Calu3 (cell line): ENCODE measurements around the gene TTC28. TPM values are rescaled to one million over a fixed set of nuclear protein-coding genes. Genes with fewer than 3 reads are reported as not detected.

Source experiments
- BruUV-seq: library from RNA; stranded (reverse); fragments of 400-500 nt; replicated peaks from 2 replicates; lab custom pipeline; 2021; lab: Mats Ljungman, UMichigan
- CTCF ChIA-PET: fragments of 300-600 bp; sonication (Branson Sonifier 250); formaldehyde crosslinking; loops from one replicate; lab custom pipeline; 2022; ENCODE audit warnings: antibody characterized with exemption; lab: Charles Lee
- DNase-seq: peaks from one replicate; pipeline ENCODE4 v3.0.0; 2022
- H3K27ac Mint-ChIP-seq: one replicate; pipeline ENCODE4 v1.8.0; 2022; ENCODE audit warnings: mixed read lengths; ENCODE audit not compliant: unreplicated experiment
- H3K27me3 Mint-ChIP-seq: one replicate; pipeline ENCODE4 v1.8.0; 2022; ENCODE audit warnings: mixed read lengths; ENCODE audit not compliant: unreplicated experiment
- H3K36me3 Mint-ChIP-seq: one replicate; pipeline ENCODE4 v1.8.0; 2022; ENCODE audit warnings: mild to moderate bottlenecking, moderate library complexity, mixed read lengths; ENCODE audit not compliant: insufficient read depth, unreplicated experiment
- H3K4me1 Mint-ChIP-seq: one replicate; pipeline ENCODE4 v1.8.0; 2022; ENCODE audit warnings: mild to moderate bottlenecking, low read depth, mixed read lengths; ENCODE audit not compliant: unreplicated experiment
- H3K4me3 Mint-ChIP-seq: one replicate; pipeline ENCODE4 v1.8.0; 2022; ENCODE audit warnings: mild to moderate bottlenecking, low read depth, moderate library complexity, mixed read lengths; ENCODE audit not compliant: unreplicated experiment
- H3K9me3 Mint-ChIP-seq: one replicate; pipeline ENCODE4 v1.8.0; 2022; ENCODE audit warnings: low read depth, mixed read lengths; ENCODE audit not compliant: unreplicated experiment
- CTCF ChIP-seq: fragments of 200-600 bp; IDR thresholded peaks from one replicate; pipeline ENCODE4 v1.8.0; 2022; ENCODE audit warnings: antibody characterized with exemption; ENCODE audit not compliant: unreplicated experiment
- intact Hi-C: fragments of 100-400 bp; cut with micrococcal nuclease; formaldehyde crosslinking; loops from one replicate; pipeline ENCODE4 v1.10.0; 2022; ENCODE audit not compliant: unreplicated experiment
- total RNA-seq: library from RNA; stranded (reverse); gene quantifications from 2 replicates; pipeline ENCODE4 v1.2.3, GENCODE V29; 2022

The TTC28 gene
- total RNA-seq, 1 experiment from 2014 or later, result 5.2 TPM

- intact Hi-C loops, result no loop called here
- H3K4me1 Mint-ChIP-seq, result no peaks in the 10 kb centered on the region
- no peaks in the 10 kb centered on the region for H3K36me3 Mint-ChIP-seq
- H3K27ac Mint-ChIP-seq, result no peak overlapping the region
- BruUV-seq, result no TSS peak
- TF ChIP-seq CTCF, result no peak
- no peaks in the 10 kb centered on the region for H3K27me3 Mint-ChIP-seq
- no peaks in the 10 kb centered on the region for H3K9me3 Mint-ChIP-seq
- no peak overlapping the region for H3K4me3 Mint-ChIP-seq
- CTCF ChIA-PET, result interaction anchor here (0.6 kb wide), 1 partner anchor 103 kb away, joined by 3 read pairs; no protein-coding TSS in a partner anchor
- no peak for DNase-seq
These were observed 682.7 kb downstream of the TTC28 start for GRCh38 chr22:27996981-27997380.

- no peak for DNase-seq
- BruUV-seq, result no TSS peak
- intact Hi-C loops, result no loop called here
- Mint-ChIP-seq H3K27ac (no peak overlapping the region), H3K36me3 (no peaks in the 10 kb centered on the region), H3K27me3 (no peaks in the 10 kb centered on the region), H3K4me1 (no peaks in the 10 kb centered on the region), H3K9me3 (no peaks in the 10 kb centered on the region), H3K4me3 (no peak overlapping the region)
- no peak for TF ChIP-seq CTCF
- CTCF ChIA-PET, result no interaction called here
These were observed 683.1 kb downstream of the TTC28 start for GRCh38 chr22:27996529-27996925.

GRCh38 chr22:27995801-27996528 lies 683.7 kb downstream of the TTC28 start:
- Mint-ChIP-seq H3K27me3 (no peaks in the 10 kb centered on the region), H3K36me3 (no peaks in the 10 kb centered on the region), H3K27ac (no peak overlapping the region), H3K4me1 (no peaks in the 10 kb centered on the region), H3K4me3 (no peak overlapping the region), H3K9me3 (no peaks in the 10 kb centered on the region)
- CTCF ChIA-PET, result no interaction called here
- DNase-seq, result peak; percentile 29
- no TSS peak for BruUV-seq
- no peak for TF ChIP-seq CTCF
- intact Hi-C loops, result no loop called here

- Mint-ChIP-seq H3K36me3 (no peaks in the 10 kb centered on the region), H3K27me3 (no peaks in the 10 kb centered on the region), H3K4me1 (no peaks in the 10 kb centered on the region), H3K9me3 (no peaks in the 10 kb centered on the region), H3K4me3 (no peak overlapping the region), H3K27ac (no peak overlapping the region)
- CTCF ChIA-PET, result interaction anchor here (0.6 to 0.7 kb wide), 3 partner anchors 8 to 1225 kb away, joined by 3 to 4 read pairs (median 3); no protein-coding TSS in a partner anchor
- no TSS peak for BruUV-seq
- no peak for TF ChIP-seq CTCF
- intact Hi-C loops, result no loop called here
- no peak for DNase-seq
These were observed 684.9 kb downstream of the TTC28 start for GRCh38 chr22:27994481-27995331.
